ENCODE data around the gene PHLDB3. TPM values are rescaled to one million over a fixed set of nuclear protein-coding genes. Genes with fewer than 3 reads are reported as not detected.

Gene PHLDB3
- total RNA-seq, 1 donor from 2014 or later, result 20.2 TPM

GRCh38 chr19:43471091-43471490 is 33.5 kb downstream of the PHLDB3 start:
- intact Hi-C loops (cut with micrococcal nuclease), result no loop called here

GRCh38 chr19:43470288-43470687 is 34.3 kb downstream of the PHLDB3 start:
- intact Hi-C loops (cut with micrococcal nuclease), result no loop called here

GRCh38 chr19:43469160-43469480 is 35.4 kb downstream of the PHLDB3 start:
- intact Hi-C loops (cut with micrococcal nuclease), result loop anchor here (10.0 kb wide), 1 partner anchor 316 kb away; the partner anchor contains the start of gene KCNN4

- intact Hi-C loops (cut with micrococcal nuclease), result loop anchor here (10.0 kb wide), 1 partner anchor 316 kb away; the partner anchor contains the start of gene KCNN4
These were observed 36.0 kb downstream of the PHLDB3 start for GRCh38 chr19:43468354-43469159.

GRCh38 chr19:43467730-43468129 is 36.8 kb downstream of the PHLDB3 start:
- intact Hi-C loops (cut with micrococcal nuclease), result loop anchor here (10.0 kb wide), 1 partner anchor 317 kb away; the partner anchor contains the start of gene KCNN4

- intact Hi-C loops (cut with micrococcal nuclease), result loop anchor here (10.0 kb wide), 1 partner anchor 318 kb away; the partner anchor contains the start of gene KCNN4
These were observed 37.3 kb downstream of the PHLDB3 start for GRCh38 chr19:43467276-43467675.

- intact Hi-C loops (cut with micrococcal nuclease), result loop anchor here (10.0 kb wide), 1 partner anchor 318 kb away; the partner anchor contains the start of gene KCNN4
These were observed 37.8 kb downstream of the PHLDB3 start for GRCh38 chr19:43466793-43467192.

- intact Hi-C loops (cut with micrococcal nuclease), result loop anchor here (10.0 kb wide), 1 partner anchor 319 kb away; the partner anchor contains the start of gene KCNN4
These were observed 39.0 kb downstream of the PHLDB3 start, which contains the start of gene LYPD3 for GRCh38 chr19:43465468-43466120. Gene LYPD3, minus strand, starts transcription at chr19:43465608. Its CDS starts 37 bp downstream, at chr19:43465571.

GRCh38 chr19:43464134-43464775 is 40.3 kb downstream of the PHLDB3 start:
- intact Hi-C loops (cut with micrococcal nuclease), result loop anchor here (5.0 to 10.0 kb wide), 2 partner anchors 133 to 321 kb away; partner anchors contain the start of genes IRGQ, KCNN4 and ZNF576

- intact Hi-C loops (cut with micrococcal nuclease), result loop anchor here (1.0 to 10.0 kb wide), 8 partner anchors 12 to 321 kb away; partner anchors contain the start of genes IRGQ, KCNN4, PHLDB3 and ZNF576
These were observed 41.0 kb downstream of the PHLDB3 start for GRCh38 chr19:43463381-43464133.

- intact Hi-C loops (cut with micrococcal nuclease), result loop anchor here (1.0 to 10.0 kb wide), 8 partner anchors 12 to 322 kb away; partner anchors contain the start of genes IRGQ, KCNN4, PHLDB3 and ZNF576
These were observed 41.7 kb downstream of the PHLDB3 start for GRCh38 chr19:43462785-43463380.

- intact Hi-C loops (cut with micrococcal nuclease), result loop anchor here (5.0 to 10.0 kb wide), 2 partner anchors 135 to 322 kb away; partner anchors contain the start of genes IRGQ, KCNN4 and ZNF576
These were observed 42.2 kb downstream of the PHLDB3 start for GRCh38 chr19:43462383-43462782.

- intact Hi-C loops (cut with micrococcal nuclease), result loop anchor here (5.0 to 10.0 kb wide), 2 partner anchors 136 to 323 kb away; partner anchors contain the start of genes IRGQ, KCNN4 and ZNF576
These were observed 43.2 kb downstream of the PHLDB3 start for GRCh38 chr19:43461303-43461702.

- intact Hi-C loops (cut with micrococcal nuclease), result loop anchor here (5.0 to 10.0 kb wide), 2 partner anchors 137 to 324 kb away; partner anchors contain the start of genes IRGQ, KCNN4 and ZNF576
These were observed 44.1 kb downstream of the PHLDB3 start for GRCh38 chr19:43460362-43461016.

GRCh38 chr19:43457809-43458208 is 46.7 kb downstream of the PHLDB3 start:
- intact Hi-C loops (cut with micrococcal nuclease), result no loop called here

GRCh38 chr19:43455321-43456113 is 49.0 kb downstream of the PHLDB3 start:
- intact Hi-C loops (cut with micrococcal nuclease), result no loop called here

GRCh38 chr19:43454031-43454430 is 50.5 kb downstream of the PHLDB3 start:
- intact Hi-C loops (cut with micrococcal nuclease), result no loop called here

- intact Hi-C loops (cut with micrococcal nuclease), result no loop called here
These were observed 52.0 kb downstream of the PHLDB3 start for GRCh38 chr19:43452582-43452981.

Data from T-helper 2 cell treated with Interferon-gamma antibody and Interleukin-4, amounts not matched to agents 100 ng/mL and 5 ng/mL, for 36 hours (primary cell).